Activated T-helper 17 cell treated with anti-CD3 and anti-CD28 coated beads, Interleukin-2, amount 50 U/mL, for 72 hours (primary cell): ENCODE results near the gene DRG2. TPM values are rescaled to one million over a fixed set of nuclear protein-coding genes. Genes with fewer than 3 reads are reported as not detected.

Experiments used
- ATAC-seq: fragments of 150-1000 bp; cut with Tn5 transposase; replicated peaks from 2 replicates; pipeline ENCODE4 v1.10.0; 2021; ENCODE audit warnings: mild to moderate bottlenecking, moderate library complexity
- H3K27ac Mint-ChIP-seq: one replicate; pipeline ENCODE4 v1.8.0; 2022; ENCODE audit warnings: mixed read lengths
- H3K27me3 Mint-ChIP-seq: one replicate; pipeline ENCODE4 v1.8.0; 2022; ENCODE audit warnings: mixed read lengths
- H3K36me3 Mint-ChIP-seq: one replicate; pipeline ENCODE4 v1.8.0; 2022; ENCODE audit warnings: low read depth, mild to moderate bottlenecking, mixed read lengths
- H3K4me1 Mint-ChIP-seq: one replicate; pipeline ENCODE4 v1.8.0; 2022; ENCODE audit warnings: mixed read lengths
- H3K4me3 Mint-ChIP-seq: one replicate; pipeline ENCODE4 v1.8.0; 2022; ENCODE audit warnings: mild to moderate bottlenecking, mixed read lengths
- H3K9me3 Mint-ChIP-seq: one replicate; pipeline ENCODE4 v1.8.0; 2022; ENCODE audit warnings: mixed read lengths
- total RNA-seq, 2 donors: library from RNA; stranded (reverse); gene quantifications; one replicate each; pipeline ENCODE4 v1.2.3, GENCODE V29; 2022

The DRG2 gene
- total RNA-seq, 2 donors from 2014 or later: 33.8 to 64.7 TPM

- no peak for ATAC-seq
- no peaks in the 10 kb centered on the region for H3K36me3 Mint-ChIP-seq
- H3K4me1 Mint-ChIP-seq: peaks cover 4% of the 10 kb centered on the region
- no peak overlapping the region for H3K27ac Mint-ChIP-seq
- H3K27me3 Mint-ChIP-seq: no peaks in the 10 kb centered on the region
- H3K9me3 Mint-ChIP-seq: no peaks in the 10 kb centered on the region
- H3K4me3 Mint-ChIP-seq: no peak overlapping the region
Observed at GRCh38 chr17:18117533-18117932, 29.8 kb downstream of the DRG2 start.

- H3K4me3 Mint-ChIP-seq: no peak overlapping the region
- no peak overlapping the region for H3K27ac Mint-ChIP-seq
- H3K9me3 Mint-ChIP-seq: no peaks in the 10 kb centered on the region
- no peaks in the 10 kb centered on the region for H3K27me3 Mint-ChIP-seq
- H3K4me1 Mint-ChIP-seq: peaks cover 4% of the 10 kb centered on the region
- no peak for ATAC-seq
- no peaks in the 10 kb centered on the region for H3K36me3 Mint-ChIP-seq
Observed at GRCh38 chr17:18117982-18118975, 30.5 kb downstream of the DRG2 start.

- Mint-ChIP-seq H3K27me3 (no peaks in the 10 kb centered on the region), H3K4me3 (no peak overlapping the region), H3K36me3 (no peaks in the 10 kb centered on the region), H3K9me3 (no peaks in the 10 kb centered on the region), H3K27ac (no peak overlapping the region), H3K4me1 (peaks cover 4% of the 10 kb centered on the region)
- no peak for ATAC-seq
Observed at GRCh38 chr17:18119166-18119745, 31.5 kb downstream of the DRG2 start.

- no peaks in the 10 kb centered on the region for H3K27me3 Mint-ChIP-seq
- peaks cover 4% of the 10 kb centered on the region for H3K4me1 Mint-ChIP-seq
- H3K4me3 Mint-ChIP-seq: no peak overlapping the region
- no peak for ATAC-seq
- no peak overlapping the region for H3K27ac Mint-ChIP-seq
- no peaks in the 10 kb centered on the region for H3K9me3 Mint-ChIP-seq
- H3K36me3 Mint-ChIP-seq: no peaks in the 10 kb centered on the region
Observed at GRCh38 chr17:18119938-18120337, 32.2 kb downstream of the DRG2 start.

GRCh38 chr17:18120461-18121017 lies 32.8 kb downstream of the DRG2 start:
- H3K4me1 Mint-ChIP-seq: peaks cover 4% of the 10 kb centered on the region
- no peaks in the 10 kb centered on the region for H3K36me3 Mint-ChIP-seq
- no peaks in the 10 kb centered on the region for H3K27me3 Mint-ChIP-seq
- no peaks in the 10 kb centered on the region for H3K9me3 Mint-ChIP-seq
- no peak overlapping the region for H3K4me3 Mint-ChIP-seq
- ATAC-seq: no peak
- no peak overlapping the region for H3K27ac Mint-ChIP-seq

GRCh38 chr17:18121144-18121910 lies 33.6 kb downstream of the DRG2 start:
- Mint-ChIP-seq H3K9me3 (no peaks in the 10 kb centered on the region), H3K4me3 (no peak overlapping the region), H3K27me3 (no peaks in the 10 kb centered on the region), H3K36me3 (no peaks in the 10 kb centered on the region), H3K27ac (no peak overlapping the region), H3K4me1 (no peaks in the 10 kb centered on the region)
- no peak for ATAC-seq

GRCh38 chr17:18122990-18123753 lies 35.4 kb downstream of the DRG2 start:
- ATAC-seq: no peak
- no peak overlapping the region for H3K4me3 Mint-ChIP-seq
- no peaks in the 10 kb centered on the region for H3K4me1 Mint-ChIP-seq
- no peaks in the 10 kb centered on the region for H3K9me3 Mint-ChIP-seq
- H3K27me3 Mint-ChIP-seq: no peaks in the 10 kb centered on the region
- H3K36me3 Mint-ChIP-seq: no peaks in the 10 kb centered on the region
- H3K27ac Mint-ChIP-seq: no peak overlapping the region

- Mint-ChIP-seq H3K36me3 (no peaks in the 10 kb centered on the region), H3K4me3 (no peak overlapping the region), H3K27me3 (no peaks in the 10 kb centered on the region), H3K27ac (no peak overlapping the region), H3K9me3 (no peaks in the 10 kb centered on the region), H3K4me1 (no peaks in the 10 kb centered on the region)
- ATAC-seq: no peak
Observed at GRCh38 chr17:18124345-18125126, 36.8 kb downstream of the DRG2 start.

GRCh38 chr17:18129041-18129502 lies 41.3 kb downstream of the DRG2 start:
- no peaks in the 10 kb centered on the region for H3K9me3 Mint-ChIP-seq
- no peaks in the 10 kb centered on the region for H3K27me3 Mint-ChIP-seq
- no peaks in the 10 kb centered on the region for H3K36me3 Mint-ChIP-seq
- no peak overlapping the region for H3K4me3 Mint-ChIP-seq
- peak; percentile 21 for ATAC-seq
- no peaks in the 10 kb centered on the region for H3K4me1 Mint-ChIP-seq
- H3K27ac Mint-ChIP-seq: no peak overlapping the region

GRCh38 chr17:18132711-18133110 lies 45.0 kb downstream of the DRG2 start:
- H3K36me3 Mint-ChIP-seq: no peaks in the 10 kb centered on the region
- H3K4me1 Mint-ChIP-seq: no peaks in the 10 kb centered on the region
- no peaks in the 10 kb centered on the region for H3K27me3 Mint-ChIP-seq
- no peak for ATAC-seq
- no peak overlapping the region for H3K27ac Mint-ChIP-seq
- H3K4me3 Mint-ChIP-seq: no peak overlapping the region
- no peaks in the 10 kb centered on the region for H3K9me3 Mint-ChIP-seq

- no peak overlapping the region for H3K27ac Mint-ChIP-seq
- H3K27me3 Mint-ChIP-seq: no peaks in the 10 kb centered on the region
- no peak overlapping the region for H3K4me3 Mint-ChIP-seq
- no peak for ATAC-seq
- H3K9me3 Mint-ChIP-seq: no peaks in the 10 kb centered on the region
- no peaks in the 10 kb centered on the region for H3K36me3 Mint-ChIP-seq
- H3K4me1 Mint-ChIP-seq: no peaks in the 10 kb centered on the region
Observed at GRCh38 chr17:18136357-18136756, 48.6 kb downstream of the DRG2 start.

GRCh38 chr17:18138065-18138749 lies 50.5 kb downstream of the DRG2 start:
- H3K36me3 Mint-ChIP-seq: no peaks in the 10 kb centered on the region
- no peak overlapping the region for H3K4me3 Mint-ChIP-seq
- no peak overlapping the region for H3K27ac Mint-ChIP-seq
- no peaks in the 10 kb centered on the region for H3K27me3 Mint-ChIP-seq
- no peaks in the 10 kb centered on the region for H3K9me3 Mint-ChIP-seq
- ATAC-seq: no peak
- no peaks in the 10 kb centered on the region for H3K4me1 Mint-ChIP-seq

- no peaks in the 10 kb centered on the region for H3K9me3 Mint-ChIP-seq
- ATAC-seq: no peak
- no peaks in the 10 kb centered on the region for H3K27me3 Mint-ChIP-seq
- H3K27ac Mint-ChIP-seq: no peak overlapping the region
- H3K4me3 Mint-ChIP-seq: no peak overlapping the region
- no peaks in the 10 kb centered on the region for H3K36me3 Mint-ChIP-seq
- H3K4me1 Mint-ChIP-seq: no peaks in the 10 kb centered on the region
Observed at GRCh38 chr17:18139092-18139491, 51.3 kb downstream of the DRG2 start.
